Endothelial cell (in vitro differentiated cells): ENCODE measurements around the gene TMEM272. TPM values are rescaled to one million over a fixed set of nuclear protein-coding genes. Genes with fewer than 3 reads are reported as not detected.

Source experiments
- DNase-seq: peaks from one replicate; pipeline ENCODE4 v3.0.0; 2021; ENCODE audit warnings: low spot score
- H3K27ac Mint-ChIP-seq: one replicate; pipeline ENCODE4 v1.8.0; 2021; ENCODE audit warnings: mixed read lengths, inconsistent platforms; ENCODE audit not compliant: unreplicated experiment
- H3K27me3 Mint-ChIP-seq: one replicate; pipeline ENCODE4 v1.8.0; 2021; ENCODE audit warnings: mild to moderate bottlenecking, moderate library complexity, mixed read lengths, inconsistent platforms; ENCODE audit not compliant: unreplicated experiment
- H3K36me3 Mint-ChIP-seq: one replicate; pipeline ENCODE4 v1.8.0; 2021; ENCODE audit warnings: mild to moderate bottlenecking, low read depth, mixed read lengths, inconsistent platforms; ENCODE audit not compliant: unreplicated experiment
- H3K4me1 Mint-ChIP-seq: one replicate; pipeline ENCODE4 v1.8.0; 2021; ENCODE audit warnings: mild to moderate bottlenecking, mixed read lengths, inconsistent platforms; ENCODE audit not compliant: unreplicated experiment
- H3K4me3 Mint-ChIP-seq: one replicate; pipeline ENCODE4 v1.8.0; 2021; ENCODE audit warnings: mild to moderate bottlenecking, mixed read lengths, inconsistent platforms; ENCODE audit not compliant: unreplicated experiment
- H3K9me3 Mint-ChIP-seq: one replicate; pipeline ENCODE4 v1.8.0; 2021; ENCODE audit warnings: mixed read lengths, inconsistent platforms; ENCODE audit not compliant: unreplicated experiment
- CTCF ChIP-seq: fragments of 200-600 bp; sonication (generic); IDR thresholded peaks from one replicate; pipeline ENCODE4 v1.5.0; 2021; ENCODE audit warnings: antibody characterized with exemption; ENCODE audit not compliant: unreplicated experiment
- total RNA-seq: library from RNA; stranded (reverse); fragmentation: NEBNext Ultra II Directional; extraction: Animal tissue kit (Norgen Biotek cat#: 25700); gene quantifications from one replicate; pipeline ENCODE4 v1.2.1, GENCODE V29; 2021; ENCODE audit not compliant: unreplicated experiment

TMEM272 gene
- total RNA-seq, 1 donor from 2014 or later, result 0.15 TPM

DNA sequence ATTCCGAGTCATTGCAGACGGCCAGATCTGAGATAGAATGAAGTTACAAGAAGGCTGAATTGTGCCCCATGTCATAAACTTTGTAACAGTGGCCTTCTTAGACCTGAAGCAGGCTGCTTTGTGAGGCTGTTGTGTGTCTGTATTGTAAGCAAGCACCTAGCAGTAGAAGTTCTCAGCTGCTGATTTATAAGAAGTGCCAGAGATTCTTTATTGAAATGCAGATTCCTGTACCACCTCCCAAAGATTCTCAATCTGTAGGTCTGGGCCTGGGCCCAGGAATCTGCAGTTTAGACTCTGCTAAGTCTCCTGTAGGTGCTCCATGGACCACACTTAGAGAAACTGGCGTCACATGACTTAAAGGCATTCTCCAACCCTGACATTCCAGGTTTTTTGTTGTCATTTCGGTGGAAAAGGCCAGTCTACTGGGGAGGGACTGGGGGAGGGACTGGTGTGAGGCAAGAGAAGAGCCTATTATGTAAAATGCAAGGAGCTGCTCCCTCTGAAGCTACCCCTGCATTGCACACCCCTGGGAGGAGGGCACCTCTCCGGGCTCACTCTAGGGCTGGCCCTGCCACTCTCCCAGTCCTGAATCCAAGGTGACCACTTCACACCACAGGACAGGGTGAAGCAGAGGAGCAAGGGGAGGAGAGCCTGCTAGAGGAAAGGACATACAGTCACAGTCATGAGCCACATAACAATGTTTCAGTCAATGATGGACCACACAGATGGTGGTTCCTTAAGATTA, 769 bp upstream of the TMEM272 start:
- Mint-ChIP-seq H3K9me3 (no peaks in the 10 kb centered on the region), H3K4me1 (peaks cover 12% of the 10 kb centered on the region), H3K27me3 (no peaks in the 10 kb centered on the region), H3K27ac (no peak overlapping the region), H3K4me3 (no peak overlapping the region), H3K36me3 (no peaks in the 10 kb centered on the region)
- DNase-seq, result no peak
- no peak for TF ChIP-seq CTCF

- Mint-ChIP-seq H3K27me3 (no peaks in the 10 kb centered on the region), H3K9me3 (no peaks in the 10 kb centered on the region), H3K4me3 (no peak overlapping the region), H3K36me3 (no peaks in the 10 kb centered on the region), H3K27ac (no peak overlapping the region), H3K4me1 (peaks cover 12% of the 10 kb centered on the region)
- DNase-seq, result no peak
- no peak for TF ChIP-seq CTCF
These were observed 1.4 kb downstream of the TMEM272 start for GRCh38 chr13:51843529-51843928.

DNA sequence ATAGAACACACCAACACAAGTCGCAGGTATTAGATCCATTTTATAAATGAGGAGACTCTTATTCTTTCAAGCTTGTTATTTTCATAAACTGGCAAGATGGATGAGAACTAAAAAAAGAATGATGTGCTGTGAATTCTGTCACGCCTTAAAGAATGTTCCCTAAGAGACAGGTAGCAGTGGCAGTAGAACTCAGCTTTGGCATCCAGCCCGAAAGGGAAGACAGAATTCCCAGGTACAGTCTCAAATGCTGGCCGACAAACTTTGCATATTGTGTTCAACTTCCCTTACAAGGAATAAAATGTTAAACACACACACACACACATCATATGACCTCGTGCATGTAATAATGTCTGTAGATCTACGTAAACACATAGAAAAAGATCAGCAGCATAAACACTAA, 3.2 kb downstream of the TMEM272 start:
- no peak for DNase-seq
- Mint-ChIP-seq H3K4me1 (peaks cover 17% of the 10 kb centered on the region), H3K27me3 (no peaks in the 10 kb centered on the region), H3K36me3 (no peaks in the 10 kb centered on the region), H3K9me3 (no peaks in the 10 kb centered on the region), H3K27ac (no peak overlapping the region), H3K4me3 (no peak overlapping the region)
- TF ChIP-seq CTCF, result no peak

GRCh38 chr13:51840917-51841316, 4.1 kb downstream of the TMEM272 start:
- H3K4me1 Mint-ChIP-seq, result peaks cover 19% of the 10 kb centered on the region
- no peaks in the 10 kb centered on the region for H3K27me3 Mint-ChIP-seq

More at GRCh38 chr13:51840917-51841316, 4.1 kb downstream of the TMEM272 start:
- no peak for TF ChIP-seq CTCF
- DNase-seq, result no peak
- no peaks in the 10 kb centered on the region for H3K9me3 Mint-ChIP-seq
- no peaks in the 10 kb centered on the region for H3K36me3 Mint-ChIP-seq
- H3K4me3 Mint-ChIP-seq, result no peak overlapping the region
- no peak overlapping the region for H3K27ac Mint-ChIP-seq
